Measurements from ENCODE around the gene EVC2. TPM values are rescaled to one million over a fixed set of nuclear protein-coding genes. Genes with fewer than 3 reads are reported as not detected.

EVC2 gene
- total RNA-seq, 1 donor: 9.9 TPM

DNA sequence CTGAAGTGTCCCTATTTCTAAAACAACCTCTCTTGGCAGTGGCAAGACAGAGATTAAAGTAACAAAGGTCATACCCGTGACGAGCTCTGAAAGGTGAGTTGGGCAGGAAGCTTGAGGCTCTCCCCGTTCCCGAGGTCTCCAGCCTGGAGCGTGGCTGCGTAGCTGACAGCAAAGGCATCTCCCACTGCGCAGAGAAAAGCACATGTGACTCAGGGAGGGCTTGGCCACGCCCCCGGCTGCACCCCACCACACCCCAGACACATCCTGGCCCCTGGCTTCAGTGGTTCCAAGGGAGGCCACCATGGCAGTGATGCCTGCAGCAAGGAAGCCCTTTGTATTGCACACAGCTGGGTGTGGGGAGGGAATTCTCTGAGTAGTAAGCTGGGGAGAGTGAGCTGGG lies 23.1 kb downstream of the EVC2 start:
- TF ChIP-seq, protein P1, sequence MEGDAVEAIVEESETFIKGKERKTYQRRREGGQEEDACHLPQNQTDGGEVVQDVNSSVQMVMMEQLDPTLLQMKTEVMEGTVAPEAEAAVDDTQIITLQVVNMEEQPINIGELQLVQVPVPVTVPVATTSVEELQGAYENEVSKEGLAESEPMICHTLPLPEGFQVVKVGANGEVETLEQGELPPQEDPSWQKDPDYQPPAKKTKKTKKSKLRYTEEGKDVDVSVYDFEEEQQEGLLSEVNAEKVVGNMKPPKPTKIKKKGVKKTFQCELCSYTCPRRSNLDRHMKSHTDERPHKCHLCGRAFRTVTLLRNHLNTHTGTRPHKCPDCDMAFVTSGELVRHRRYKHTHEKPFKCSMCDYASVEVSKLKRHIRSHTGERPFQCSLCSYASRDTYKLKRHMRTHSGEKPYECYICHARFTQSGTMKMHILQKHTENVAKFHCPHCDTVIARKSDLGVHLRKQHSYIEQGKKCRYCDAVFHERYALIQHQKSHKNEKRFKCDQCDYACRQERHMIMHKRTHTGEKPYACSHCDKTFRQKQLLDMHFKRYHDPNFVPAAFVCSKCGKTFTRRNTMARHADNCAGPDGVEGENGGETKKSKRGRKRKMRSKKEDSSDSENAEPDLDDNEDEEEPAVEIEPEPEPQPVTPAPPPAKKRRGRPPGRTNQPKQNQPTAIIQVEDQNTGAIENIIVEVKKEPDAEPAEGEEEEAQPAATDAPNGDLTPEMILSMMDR (IDR thresholded peaks at IDR 0.05; ENCODE audit: insufficient read depth, low read depth, low read length): no peak
- H3K4me3 ChIP-seq (ENCODE audit: low read depth, low read length): no peak overlapping the region
- no peak for DNase-seq (ENCODE audit: low read depth)

DNA sequence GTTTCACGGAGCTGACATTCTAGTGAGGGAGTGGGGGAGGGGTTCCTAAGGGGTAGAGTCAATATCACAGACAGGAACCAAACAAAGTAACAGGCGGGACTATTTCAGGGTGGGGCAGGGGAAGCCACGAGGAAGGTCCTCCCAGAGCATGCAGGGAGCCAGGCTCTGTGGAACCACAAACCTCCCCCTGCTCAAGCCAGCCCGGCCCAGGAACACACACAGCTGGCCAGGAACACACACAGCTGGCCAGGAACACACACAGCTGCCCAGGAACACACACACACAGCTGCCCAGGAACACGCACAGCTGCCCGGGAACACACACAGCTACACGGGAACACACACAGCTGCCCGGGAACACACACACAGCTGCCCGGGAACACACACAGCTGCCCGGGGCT lies 24.8 kb downstream of the EVC2 start:
- DNase-seq (ENCODE audit: low read depth): no peak
- TF ChIP-seq, protein P1 (IDR thresholded peaks at IDR 0.05; ENCODE audit: insufficient read depth, low read depth, low read length): no peak

DNA sequence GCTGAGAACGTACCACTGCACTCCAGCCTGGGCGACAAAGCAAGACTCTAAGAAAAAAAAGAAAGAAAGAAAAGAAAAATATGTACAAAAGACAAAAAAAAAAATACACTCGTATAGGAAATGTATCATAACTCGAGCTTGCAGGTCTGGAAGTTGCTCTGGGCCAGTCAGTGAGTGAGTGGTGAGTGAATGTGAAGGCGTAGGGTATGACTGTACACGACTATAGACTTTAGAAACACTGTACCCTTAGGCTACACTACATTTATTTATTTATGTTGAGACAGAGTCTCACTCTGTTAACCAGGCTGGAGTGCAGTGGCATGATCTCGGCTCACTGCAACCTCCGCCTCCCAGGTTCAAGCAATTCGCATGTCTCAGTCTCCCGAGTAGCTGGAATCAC lies 29.4 kb downstream of the EVC2 start:
- DNase-seq (ENCODE audit: low read depth): no peak
- no peak overlapping the region for H3K4me3 ChIP-seq (ENCODE audit: low read depth, low read length)
- TF ChIP-seq, protein P1 (IDR thresholded peaks at IDR 0.05; ENCODE audit: insufficient read depth, low read depth, low read length): no peak

More for the DNA sequence above, 24.8 kb downstream of the EVC2 start:
- H3K4me3 ChIP-seq (ENCODE audit: low read depth, low read length): no peak overlapping the region

DNA sequence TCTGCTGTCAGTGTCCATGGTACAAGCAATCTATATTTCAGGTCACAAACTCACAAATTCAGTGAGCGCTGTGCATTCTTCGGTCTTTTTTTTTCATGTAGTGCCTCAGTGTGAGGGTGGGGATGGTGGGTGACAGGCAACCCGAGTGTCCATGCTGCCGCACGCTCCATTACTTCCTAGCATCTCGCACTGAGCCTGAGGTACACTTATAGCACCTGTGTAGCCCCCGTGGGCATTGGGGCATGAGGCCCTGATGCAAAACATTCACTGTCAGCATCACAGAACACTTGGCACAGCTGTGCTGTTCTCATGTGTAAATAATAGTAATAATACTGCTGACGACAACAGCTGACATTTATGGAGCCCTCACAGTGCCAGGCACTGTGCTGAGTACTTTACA lies 31.6 kb downstream of the EVC2 start:
- no peak for DNase-seq (ENCODE audit: low read depth)

DNA sequence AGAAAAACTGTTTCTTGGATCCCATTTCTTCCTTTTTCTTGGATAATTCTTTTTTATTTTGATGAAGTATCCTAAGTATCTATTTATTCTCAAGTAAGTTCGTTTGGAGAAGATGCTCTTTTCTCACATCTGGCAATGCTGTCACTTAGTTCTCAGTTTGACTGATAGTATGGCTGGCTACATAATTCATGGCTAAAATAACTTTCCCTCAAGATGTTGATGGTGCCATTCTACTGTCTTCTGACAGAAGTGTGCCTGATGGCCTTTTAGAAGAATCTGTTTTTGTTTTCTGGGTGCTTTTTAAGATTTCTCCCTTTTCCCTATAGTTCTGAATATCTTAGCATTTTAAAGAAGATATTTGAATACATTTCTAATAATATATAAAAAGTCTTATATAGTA lies 41.6 kb downstream of the EVC2 start:
- no peak overlapping the region for H3K4me3 ChIP-seq (ENCODE audit: low read depth, low read length)
- TF ChIP-seq, protein P1 (IDR thresholded peaks at IDR 0.05; ENCODE audit: insufficient read depth, low read depth, low read length): no peak
- no peak for DNase-seq (ENCODE audit: low read depth)

More for the DNA sequence above, 31.6 kb downstream of the EVC2 start:
- no peak overlapping the region for H3K4me3 ChIP-seq (ENCODE audit: low read depth, low read length)
- TF ChIP-seq, protein P1 (IDR thresholded peaks at IDR 0.05; ENCODE audit: insufficient read depth, low read depth, low read length): no peak

DNA sequence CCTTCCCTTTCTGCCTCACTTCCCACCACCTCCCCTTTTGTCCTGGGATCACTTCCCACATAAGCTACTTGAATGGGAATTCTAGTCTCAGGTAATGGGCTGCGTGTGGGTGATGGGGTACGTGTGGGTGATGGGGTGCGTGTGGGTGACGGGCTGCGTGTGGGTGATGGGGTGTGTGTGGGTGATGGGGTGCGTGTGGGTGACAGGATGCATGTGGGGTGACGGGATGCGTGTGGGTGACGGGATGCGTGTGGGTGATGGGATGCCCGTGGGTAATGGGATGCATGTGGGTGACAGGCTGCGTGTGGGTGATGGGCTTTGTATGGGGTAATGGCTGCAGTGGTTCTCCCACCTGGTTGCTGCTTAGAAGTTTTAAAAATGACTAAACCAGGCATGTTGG lies 43.6 kb downstream of the EVC2 start:
- TF ChIP-seq, protein P1 (IDR thresholded peaks at IDR 0.05; ENCODE audit: insufficient read depth, low read depth, low read length): no peak
- H3K4me3 ChIP-seq (ENCODE audit: low read depth, low read length): no peak overlapping the region
- no peak for DNase-seq (ENCODE audit: low read depth)

DNA sequence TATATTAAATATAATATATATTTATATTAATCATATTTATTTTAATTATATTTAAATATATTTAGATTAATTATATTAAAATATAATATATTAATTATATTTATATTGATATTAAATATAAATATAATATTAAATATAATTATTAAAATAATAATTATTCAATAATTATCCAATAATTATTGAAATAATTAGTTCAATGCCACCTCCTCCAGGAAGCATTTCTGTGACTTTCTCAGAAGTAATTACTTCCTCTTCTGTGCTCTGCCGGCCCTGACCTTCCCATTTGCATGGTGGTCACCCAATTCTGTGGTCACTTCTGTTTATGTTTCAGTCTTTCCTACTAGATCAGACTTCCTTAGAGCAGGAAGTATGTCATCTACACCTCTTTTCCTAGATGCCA lies 45.8 kb downstream of the EVC2 start:
- TF ChIP-seq, protein P1 (IDR thresholded peaks at IDR 0.05; ENCODE audit: insufficient read depth, low read depth, low read length): no peak
- H3K4me3 ChIP-seq (ENCODE audit: low read depth, low read length): no peak overlapping the region
- no peak for DNase-seq (ENCODE audit: low read depth)

Data from fibroblast of villous mesenchyme (primary cell).